Measurements from ENCODE around the gene ZBED4.

Gene ZBED4

GRCh38 chr22:49855251-49855911, 1.7 kb downstream of the ZBED4 start:
- no peak for DNase-seq

GRCh38 chr22:49856343-49856742, 2.7 kb downstream of the ZBED4 start:
- no peak for DNase-seq

- no peak for DNase-seq
Observed at GRCh38 chr22:49856766-49857618, 3.3 kb downstream of the ZBED4 start.

GRCh38 chr22:49858827-49859226, 5.2 kb downstream of the ZBED4 start:
- DNase-seq, result no peak

GRCh38 chr22:49861642-49862495, 8.2 kb downstream of the ZBED4 start:
- DNase-seq, result no peak

- DNase-seq, result no peak
Observed at GRCh38 chr22:49862496-49862776, 8.8 kb downstream of the ZBED4 start.

- DNase-seq, result no peak
Observed at GRCh38 chr22:49863931-49864330, 10.3 kb downstream of the ZBED4 start.

- DNase-seq, result no peak
Observed at GRCh38 chr22:49865156-49865555, 11.5 kb downstream of the ZBED4 start.

GRCh38 chr22:49866134-49866533, 12.5 kb downstream of the ZBED4 start:
- DNase-seq, result no peak

GRCh38 chr22:49866646-49867045, 13.0 kb downstream of the ZBED4 start:
- DNase-seq, result no peak

GRCh38 chr22:49867303-49868265, 13.9 kb downstream of the ZBED4 start:
- no peak for DNase-seq

GRCh38 chr22:49869086-49869830, 15.6 kb downstream of the ZBED4 start:
- no peak for DNase-seq

- DNase-seq, result no peak
Observed at GRCh38 chr22:49869845-49870712, 16.4 kb downstream of the ZBED4 start.

GRCh38 chr22:49871482-49871881, 17.8 kb downstream of the ZBED4 start:
- DNase-seq, result no peak

GRCh38 chr22:49872347-49872746, 18.7 kb downstream of the ZBED4 start:
- no peak for DNase-seq

- no peak for DNase-seq
Observed at GRCh38 chr22:49873228-49873940, 19.7 kb downstream of the ZBED4 start.

GRCh38 chr22:49877642-49878041, 24.0 kb downstream of the ZBED4 start:
- no peak for DNase-seq

- no peak for DNase-seq
Observed at GRCh38 chr22:49878206-49878605, 24.6 kb downstream of the ZBED4 start.

GRCh38 chr22:49879871-49880270, 26.2 kb downstream of the ZBED4 start:
- no peak for DNase-seq

- no peak for DNase-seq
Observed at GRCh38 chr22:49880281-49880680, 26.6 kb downstream of the ZBED4 start.

Measured in NCI-H510A (cell line).